B cell (primary cell): Measurements from ENCODE around the gene RPAP2. TPM values are rescaled to one million over a fixed set of nuclear protein-coding genes. Genes with fewer than 3 reads are reported as not detected.

Experiments
- ATAC-seq: fragments of 200-7000 bp; cut with Tn5 transposase; one replicate; pipeline ENCODE4 v1.10.0; 2021; ENCODE audit warnings: low read depth, mild to moderate bottlenecking, moderate number of reproducible peaks, moderate library complexity
- CTCF ChIA-PET: fragments of 350-600 bp; sonication (Branson Sonifier 250); formaldehyde crosslinking; loops from one replicate; lab custom pipeline; 2021; ENCODE audit warnings: antibody characterized with exemption, inconsistent platforms; lab: Charles Lee
- POLR2A ChIA-PET: fragments of 350-600 bp; sonication (Branson Sonifier 250); formaldehyde crosslinking; loops from one replicate; lab custom pipeline; 2021; ENCODE audit warnings: antibody characterized with exemption; lab: Charles Lee
- DNase-seq: peaks from one replicate; pipeline ENCODE4 v3.0.0; 2013
- H2AFZ ChIP-seq: 2 replicates; pipeline ENCODE4 v1.6.1; 2012; ENCODE audit warnings: mild to moderate bottlenecking, low read depth, low read length; ENCODE audit not compliant: insufficient read depth, poor library complexity, severe bottlenecking
- H3K27ac ChIP-seq, 2 donors: 1 replicate in 1 of 2; 2 replicates in 1 of 2; pipeline ENCODE4 v1.5.1; 2012 to 2013; ENCODE audit warnings: low read length in 2 of 2, mild to moderate bottlenecking in 2 of 2, moderate library complexity in 1 of 2
- H3K27me3 ChIP-seq, 4 experiments: fragments of 200-600 bp in 1 of 4; sonication (generic) in 1 of 4; replicated peaks in 1 of 4; 1 replicate in 2 of 4; 2 replicates in 2 of 4; pipeline versions ENCODE4 v1.6.1 to v1.7.0; 2013 to 2016; ENCODE audit warnings: low read length in 3 of 4, mild to moderate bottlenecking in 2 of 4, mixed read lengths in 1 of 4, moderate library complexity in 1 of 4; ENCODE audit not compliant: insufficient read depth in 4 of 4, control insufficient read depth in 3 of 4; ENCODE audit errors: control extremely low read depth in 1 of 4
- H3K36me3 ChIP-seq, 2 experiments: replicated peaks in 1 of 2; 1 replicate in 1 of 2; 2 replicates in 1 of 2; pipeline versions ENCODE4 v1.6.1 to v1.7.1; 2013; ENCODE audit warnings: low read length in 1 of 2; ENCODE audit not compliant: insufficient read depth in 2 of 2, control insufficient read depth in 1 of 2; ENCODE audit errors: control extremely low read depth in 1 of 2, extremely low read depth in 1 of 2
- H3K4me1 ChIP-seq, 2 donors: fragments of 200-600 bp in 1 of 2; sonication (generic) in 1 of 2; 1 replicate in 1 of 2; 2 replicates in 1 of 2; pipeline versions ENCODE4 v1.5.1 to v1.6.1; 2013 to 2017; ENCODE audit warnings: low read length in 2 of 2; ENCODE audit not compliant: control insufficient read depth in 2 of 2, insufficient read depth in 2 of 2
- H3K4me2 ChIP-seq: replicated peaks from 2 replicates; pipeline ENCODE3; 2012; ENCODE audit warnings: mild to moderate bottlenecking, low read depth, low read length; ENCODE audit not compliant: poor library complexity, severe bottlenecking
- H3K4me3 ChIP-seq, 5 experiments: fragments of 200-600 bp in 1 of 5; sonication (generic) in 1 of 5; 1 replicate in 3 of 5; 2 replicates in 2 of 5; pipeline versions ENCODE4 v1.5.1 to v1.7.0; 2011 to 2016; ENCODE audit warnings: low read length in 4 of 5, mild to moderate bottlenecking in 4 of 5, low read depth in 2 of 5, control low read depth in 1 of 5, moderate library complexity in 1 of 5; ENCODE audit not compliant: insufficient read depth in 1 of 5; ENCODE audit errors: control extremely low read depth in 1 of 5, extremely low read depth in 1 of 5
- H3K79me2 ChIP-seq: fragments of 200-600 bp; sonication (generic); one replicate; pipeline ENCODE4 v1.6.0; 2016; ENCODE audit warnings: low read length; ENCODE audit not compliant: control insufficient read depth, insufficient read depth
- H3K9ac ChIP-seq: fragments of 200-600 bp; sonication (generic); 2 replicates; pipeline ENCODE4 v1.6.1; 2017; ENCODE audit warnings: mild to moderate bottlenecking, low read length, moderate library complexity
- H3K9me3 ChIP-seq, 3 donors: one replicate each; pipeline versions ENCODE4 v1.6.1 to v1.7.1; 2013; ENCODE audit warnings: low read length in 2 of 3; ENCODE audit not compliant: control insufficient read depth in 2 of 3, insufficient read depth in 1 of 3; ENCODE audit errors: control extremely low read depth in 1 of 3
- H4K20me1 ChIP-seq: 2 replicates; pipeline ENCODE4 v1.6.0; 2012; ENCODE audit warnings: mild to moderate bottlenecking, low read length; ENCODE audit not compliant: insufficient read depth, control insufficient read depth, poor library complexity, severe bottlenecking
- H3K27ac Mint-ChIP-seq: one replicate; pipeline ENCODE4 v1.8.0; 2021; ENCODE audit warnings: mixed read lengths
- H3K27me3 Mint-ChIP-seq: one replicate; pipeline ENCODE4 v1.8.0; 2021; ENCODE audit warnings: mixed read lengths
- H3K4me1 Mint-ChIP-seq: one replicate; pipeline ENCODE4 v1.8.0; 2021; ENCODE audit warnings: mixed read lengths
- H3K4me3 Mint-ChIP-seq: one replicate; pipeline ENCODE4 v1.8.0; 2021; ENCODE audit warnings: mixed read lengths
- H3K9me3 Mint-ChIP-seq: one replicate; pipeline ENCODE4 v1.8.0; 2022; ENCODE audit warnings: mixed read lengths; ENCODE audit not compliant: insufficient read depth
- EZH2 ChIP-seq: IDR thresholded peaks from 2 replicates; pipeline ENCODE4 v1.6.1; 2012; ENCODE audit warnings: borderline replicate concordance, low read depth, mild to moderate bottlenecking, moderate library complexity, low read length; ENCODE audit not compliant: insufficient read depth, poor library complexity, severe bottlenecking
- WGBS: methylation state at CpG from one replicate; pipeline ENCODE4 v1.1.5; 2013; ENCODE audit warnings: missing lambda C conversion rate; ENCODE audit not compliant: insufficient coverage; 5-methylcytosine and 5-hydroxymethylcytosine counted together
- intact Hi-C: fragments of 100-400 bp; cut with micrococcal nuclease; formaldehyde crosslinking; loops from one replicate; pipeline ENCODE4 v1.10.0; 2022
- polyA plus RNA-seq: library from polyadenylated mRNA; depleted of rRNA; stranded (reverse); fragments of >200 nt; gene quantifications from 2 replicates; pipeline ENCODE4 v1.2.3, GENCODE V29; 2012
- total RNA-seq, 2 donors: library from RNA; stranded (reverse); fragments of 120-200 nt in 1 of 2; gene quantifications; 1 replicate in 1 of 2; 2 replicates in 1 of 2; pipeline versions ENCODE4 v1.2.3 to v1.2.4, GENCODE V29; 2013 to 2022
- TF ChIP-seq, protein P1 (sequence below): fragments of 200-600 bp; IDR thresholded peaks from one replicate; pipeline ENCODE4 v1.8.0; 2022; ENCODE audit warnings: antibody characterized with exemption, mild to moderate bottlenecking

RPAP2 gene
- total and polyA plus RNA-seq, 2 donors (not counting 1 experiment from before 2014, with no cell fraction given) = 6.3 to 31.6 TPM

DNA sequence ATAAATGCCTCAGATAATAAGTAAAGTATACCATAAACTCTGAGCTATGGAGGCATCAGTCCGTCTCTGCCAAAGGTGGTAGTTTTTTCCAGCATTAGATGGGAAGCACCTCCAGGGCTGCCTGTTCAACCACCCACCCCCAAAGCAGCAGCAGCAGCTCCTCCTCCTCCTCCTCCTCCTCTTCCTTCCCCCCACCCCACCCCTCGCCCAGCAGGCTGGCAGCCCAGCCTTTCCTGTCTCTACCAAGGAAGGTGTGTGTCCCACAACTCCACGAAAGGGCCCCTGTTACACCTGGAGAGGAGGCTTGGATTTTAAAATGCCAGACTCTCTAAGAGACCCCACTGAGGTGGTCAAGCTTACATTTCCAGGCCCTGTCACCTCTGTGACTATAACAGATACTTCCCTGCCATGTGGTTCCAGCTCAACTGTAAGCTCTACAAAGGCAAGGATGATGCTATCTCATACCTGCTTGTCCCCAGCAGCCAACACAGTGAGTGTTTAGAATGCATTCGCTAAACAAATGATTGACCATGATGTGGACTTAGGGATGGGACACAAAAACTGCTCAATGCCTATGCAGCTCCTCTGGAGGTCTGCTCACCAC, 111.2 kb downstream of the RPAP2 start:
- no peak overlapping the region for H3K9ac ChIP-seq
- Mint-ChIP-seq H3K27ac (no peak overlapping the region), H3K27me3 (no peaks in the 10 kb centered on the region), H3K4me1 (no peaks in the 10 kb centered on the region), H3K4me3 (no peak overlapping the region), H3K9me3 (peaks cover 4% of the 10 kb centered on the region)
- DNase-seq (no peak), ATAC-seq (no peak)
- H2AFZ ChIP-seq = no peak overlapping the region
- intact Hi-C loops = no loop called here
- WGBS = 100% methylated on average over 3 of the region's 4 CpGs
- no peaks in the 10 kb centered on the region for H3K4me1 ChIP-seq
- H3K4me3 ChIP-seq = no peak overlapping the region
- no peak overlapping the region for H3K27ac ChIP-seq
- no peaks in the 10 kb centered on the region for H3K9me3 ChIP-seq
- no peaks in the 10 kb centered on the region for H3K36me3 ChIP-seq
- no peaks in the 10 kb centered on the region for H4K20me1 ChIP-seq
- ChIA-PET POLR2A (no interaction called here), CTCF (no interaction called here)
- no peaks in the 10 kb centered on the region for H3K79me2 ChIP-seq
- H3K4me2 ChIP-seq = no peak overlapping the region
- TF ChIP-seq, protein P1, sequence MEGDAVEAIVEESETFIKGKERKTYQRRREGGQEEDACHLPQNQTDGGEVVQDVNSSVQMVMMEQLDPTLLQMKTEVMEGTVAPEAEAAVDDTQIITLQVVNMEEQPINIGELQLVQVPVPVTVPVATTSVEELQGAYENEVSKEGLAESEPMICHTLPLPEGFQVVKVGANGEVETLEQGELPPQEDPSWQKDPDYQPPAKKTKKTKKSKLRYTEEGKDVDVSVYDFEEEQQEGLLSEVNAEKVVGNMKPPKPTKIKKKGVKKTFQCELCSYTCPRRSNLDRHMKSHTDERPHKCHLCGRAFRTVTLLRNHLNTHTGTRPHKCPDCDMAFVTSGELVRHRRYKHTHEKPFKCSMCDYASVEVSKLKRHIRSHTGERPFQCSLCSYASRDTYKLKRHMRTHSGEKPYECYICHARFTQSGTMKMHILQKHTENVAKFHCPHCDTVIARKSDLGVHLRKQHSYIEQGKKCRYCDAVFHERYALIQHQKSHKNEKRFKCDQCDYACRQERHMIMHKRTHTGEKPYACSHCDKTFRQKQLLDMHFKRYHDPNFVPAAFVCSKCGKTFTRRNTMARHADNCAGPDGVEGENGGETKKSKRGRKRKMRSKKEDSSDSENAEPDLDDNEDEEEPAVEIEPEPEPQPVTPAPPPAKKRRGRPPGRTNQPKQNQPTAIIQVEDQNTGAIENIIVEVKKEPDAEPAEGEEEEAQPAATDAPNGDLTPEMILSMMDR = no peak
- TF ChIP-seq EZH2 = no peak
- no peaks in the 10 kb centered on the region for H3K27me3 ChIP-seq

DNA sequence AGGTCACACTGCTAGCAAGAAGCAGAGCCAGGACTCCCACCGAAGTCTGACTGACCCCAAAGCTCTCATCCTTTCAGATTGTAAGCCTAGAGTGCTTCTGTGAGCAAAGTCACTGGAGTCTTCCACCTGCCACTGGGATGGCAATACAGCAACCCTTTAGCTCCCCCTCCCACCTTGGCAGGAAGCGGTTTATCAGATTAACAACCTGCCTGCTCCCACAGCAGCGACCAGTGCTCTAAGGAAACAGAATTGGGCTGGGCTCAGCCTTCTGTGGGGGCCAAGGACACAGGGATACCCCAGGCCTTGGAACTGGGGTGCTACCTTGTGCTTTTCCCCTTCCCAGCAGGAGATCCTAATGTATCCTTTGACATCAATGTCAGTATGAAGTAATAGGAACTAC, 111.8 kb downstream of the RPAP2 start:
- intact Hi-C loops = no loop called here
- no peak overlapping the region for H3K9ac ChIP-seq
- no peak overlapping the region for H3K4me3 ChIP-seq
- no peaks in the 10 kb centered on the region for H3K36me3 ChIP-seq
- DNase-seq (no peak), ATAC-seq (no peak)
- no peak for TF ChIP-seq EZH2
- TF ChIP-seq, protein P1 = no peak
- H2AFZ ChIP-seq = no peak overlapping the region
- H3K79me2 ChIP-seq = no peaks in the 10 kb centered on the region
- POLR2A ChIA-PET = no interaction called here
- 32% methylated on average over 2 of the region's 3 CpGs for WGBS
- H3K9me3 Mint-ChIP-seq = peaks cover under 1% of the 10 kb centered on the region
- H3K4me2 ChIP-seq = no peak overlapping the region
- H3K27me3 ChIP-seq = no peaks in the 10 kb centered on the region
- no peak overlapping the region for H3K27ac Mint-ChIP-seq
- H3K4me1 ChIP-seq = no peaks in the 10 kb centered on the region
- CTCF ChIA-PET = no interaction called here
- H3K27me3 Mint-ChIP-seq = no peaks in the 10 kb centered on the region
- H4K20me1 ChIP-seq = no peaks in the 10 kb centered on the region
- H3K4me1 Mint-ChIP-seq = no peaks in the 10 kb centered on the region
- no peak overlapping the region for H3K27ac ChIP-seq
- no peak overlapping the region for H3K4me3 Mint-ChIP-seq
- H3K9me3 ChIP-seq = no peaks in the 10 kb centered on the region
